NT2/D1 (cell line): ENCODE measurements around the gene ADAM15.

ENCODE experiments used
- DNase-seq: peaks from one replicate; pipeline ENCODE4 v3.0.0-alpha.2; 2011; ENCODE audit warnings: low read depth, low spot score
- H3K27me3 ChIP-seq: 2 replicates; pipeline ENCODE4 v1.6.0; 2011; ENCODE audit warnings: mild to moderate bottlenecking; ENCODE audit not compliant: insufficient read length, insufficient read depth
- H3K36me3 ChIP-seq: 2 replicates; pipeline ENCODE4 v1.6.1; 2011; ENCODE audit warnings: mild to moderate bottlenecking, low read length, mixed read lengths; ENCODE audit not compliant: insufficient read depth, insufficient read length
- H3K4me1 ChIP-seq: 2 replicates; pipeline ENCODE4 v1.5.1; 2011; ENCODE audit not compliant: insufficient read depth, insufficient read length
- H3K4me3 ChIP-seq: 2 replicates; pipeline ENCODE4 v1.5.1; 2011; ENCODE audit warnings: low read depth; ENCODE audit not compliant: insufficient read length
- H3K9ac ChIP-seq: 2 replicates; pipeline ENCODE4 v1.6.0; 2011; ENCODE audit warnings: low read depth; ENCODE audit not compliant: insufficient read length
- H3K9me3 ChIP-seq: 2 replicates; pipeline ENCODE4 v1.5.1; 2011; ENCODE audit warnings: mild to moderate bottlenecking, low read length; ENCODE audit not compliant: insufficient read depth
- SUZ12 ChIP-seq: IDR thresholded peaks from 2 replicates; pipeline ENCODE4 v1.6.1; 2011; ENCODE audit not compliant: insufficient read length, insufficient read depth; ENCODE audit errors: extremely low read depth
- YY1 ChIP-seq: IDR thresholded peaks from 2 replicates; pipeline ENCODE4 v1.6.1; 2011; ENCODE audit not compliant: insufficient read length, insufficient read depth
- ZNF274 ChIP-seq: IDR thresholded peaks from 2 replicates; pipeline ENCODE4 v1.6.1; 2011; ENCODE audit warnings: mild to moderate bottlenecking, low read depth, low read length

The ADAM15 gene

GRCh38 chr1:155009742-155010141 lies 41.4 kb upstream of the ADAM15 start:
- Histone ChIP-seq H3K27me3 (no peaks in the 10 kb centered on the region), H3K36me3 (peaks cover 3% of the 10 kb centered on the region), H3K4me1 (peaks cover 37% of the 10 kb centered on the region), H3K4me3 (no peak overlapping the region), H3K9ac (no peak overlapping the region), H3K9me3 (no peaks in the 10 kb centered on the region)
- no peak for DNase-seq
- TF ChIP-seq SUZ12 = no peak
- no peak for TF ChIP-seq YY1
- no peak for TF ChIP-seq ZNF274

- DNase-seq = no peak
- TF ChIP-seq ZNF274 (no peak), SUZ12 (no peak), YY1 (no peak)
- H3K9me3 ChIP-seq = peaks cover 5% of the 10 kb centered on the region; the same call in 1 of the 2 replicates
- peaks cover 8% of the 10 kb centered on the region for H3K36me3 ChIP-seq
- no peak overlapping the region for H3K9ac ChIP-seq
- H3K4me1 ChIP-seq = peaks cover 35% of the 10 kb centered on the region
- H3K27me3 ChIP-seq = no peaks in the 10 kb centered on the region
- H3K4me3 ChIP-seq = no peak overlapping the region
Measured at GRCh38 chr1:155010211-155010918, 40.8 kb upstream of the ADAM15 start.

GRCh38 chr1:155011004-155011416 lies 40.1 kb upstream of the ADAM15 start:
- Histone ChIP-seq H3K27me3 (no peaks in the 10 kb centered on the region), H3K9me3 (peaks cover 12% of the 10 kb centered on the region; the same call in 1 of the 2 replicates), H3K4me1 (peaks cover 35% of the 10 kb centered on the region), H3K9ac (no peak overlapping the region), H3K4me3 (no peak overlapping the region), H3K36me3 (peaks cover 14% of the 10 kb centered on the region)
- TF ChIP-seq YY1 = no peak
- TF ChIP-seq SUZ12 = no peak
- no peak for TF ChIP-seq ZNF274
- no peak for DNase-seq

- TF ChIP-seq SUZ12 (no peak), YY1 (no peak), ZNF274 (no peak)
- H3K36me3 ChIP-seq = peaks cover 19% of the 10 kb centered on the region
- H3K4me3 ChIP-seq = no peak overlapping the region
- H3K27me3 ChIP-seq = no peaks in the 10 kb centered on the region
- no peak for DNase-seq
- H3K9ac ChIP-seq = no peak overlapping the region
- H3K4me1 ChIP-seq = peaks cover 35% of the 10 kb centered on the region
- peaks cover 17% of the 10 kb centered on the region; the same call in 1 of the 2 replicates for H3K9me3 ChIP-seq
Measured at GRCh38 chr1:155011437-155012025, 39.6 kb upstream of the ADAM15 start.

DNA sequence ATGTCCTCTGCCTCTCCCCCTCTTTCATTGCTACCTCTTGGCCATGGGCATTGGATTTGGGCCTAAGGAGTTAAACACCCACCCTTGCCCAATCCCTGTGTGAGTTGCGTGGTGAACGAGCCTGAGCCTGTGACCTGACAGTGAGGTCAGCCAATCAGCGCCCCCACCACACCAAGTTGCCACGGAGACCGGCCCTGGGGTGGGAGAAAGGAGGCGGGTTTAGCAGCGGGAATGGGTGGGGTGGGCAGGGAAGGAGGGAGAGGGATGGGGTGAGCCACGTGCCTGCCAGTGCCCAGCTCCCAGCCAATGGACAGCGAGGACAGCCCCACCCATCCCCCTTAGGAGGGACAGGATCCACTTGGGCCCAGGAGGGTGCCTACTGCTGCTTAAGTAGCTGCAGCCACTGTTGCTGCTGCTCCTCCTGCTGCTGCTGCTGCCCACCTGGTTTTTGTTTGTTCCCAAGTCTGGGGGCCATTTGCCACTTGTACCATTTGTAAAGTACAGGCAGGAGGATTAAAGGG lies 39.0 kb upstream of the ADAM15 start:
- Histone ChIP-seq H3K4me3 (no peak overlapping the region), H3K4me1 (peaks cover 35% of the 10 kb centered on the region), H3K9me3 (peaks cover 22% of the 10 kb centered on the region; the same call in 1 of the 2 replicates), H3K36me3 (peaks cover 24% of the 10 kb centered on the region), H3K9ac (peak overlapping the region; percentile 58), H3K27me3 (no peaks in the 10 kb centered on the region)
- DNase-seq = peak; percentile 89
- TF ChIP-seq YY1 = no peak
- TF ChIP-seq SUZ12 = no peak
- TF ChIP-seq ZNF274 = no peak

- Histone ChIP-seq H3K4me1 (peaks cover 39% of the 10 kb centered on the region), H3K36me3 (peaks cover 24% of the 10 kb centered on the region), H3K9me3 (peaks cover 31% of the 10 kb centered on the region; the same call in 1 of the 2 replicates), H3K4me3 (no peak overlapping the region), H3K9ac (peak overlapping the region; percentile 58), H3K27me3 (no peaks in the 10 kb centered on the region)
- no peak for TF ChIP-seq YY1
- no peak for TF ChIP-seq ZNF274
- no peak for DNase-seq
Measured at GRCh38 chr1:155012776-155013602, 38.1 kb upstream of the ADAM15 start.

- peaks cover 38% of the 10 kb centered on the region; the same call in 1 of the 2 replicates for H3K9me3 ChIP-seq
- no peak for DNase-seq
- peaks cover 35% of the 10 kb centered on the region for H3K4me1 ChIP-seq
- peaks cover 24% of the 10 kb centered on the region for H3K36me3 ChIP-seq
- H3K9ac ChIP-seq = no peak overlapping the region
- H3K27me3 ChIP-seq = no peaks in the 10 kb centered on the region
- H3K4me3 ChIP-seq = no peak overlapping the region
- TF ChIP-seq YY1 (no peak), ZNF274 (no peak), SUZ12 (no peak)
Measured at GRCh38 chr1:155013632-155014031, 37.5 kb upstream of the ADAM15 start.
